NCI-H1436 (cell line): ENCODE results near the gene CYB561.
A peak's percentile ranks its signal among the peaks of the same experiment; 100 is the strongest.

Experiments used
- DNase-seq: peaks from one replicate; lab custom pipeline; 2025; lab: John Stamatoyannopoulos, UW

CYB561 gene

GRCh38 chr17:63407741-63408330, 38.3 kb downstream of the CYB561 start:
- DNase-seq = no peak

DNA sequence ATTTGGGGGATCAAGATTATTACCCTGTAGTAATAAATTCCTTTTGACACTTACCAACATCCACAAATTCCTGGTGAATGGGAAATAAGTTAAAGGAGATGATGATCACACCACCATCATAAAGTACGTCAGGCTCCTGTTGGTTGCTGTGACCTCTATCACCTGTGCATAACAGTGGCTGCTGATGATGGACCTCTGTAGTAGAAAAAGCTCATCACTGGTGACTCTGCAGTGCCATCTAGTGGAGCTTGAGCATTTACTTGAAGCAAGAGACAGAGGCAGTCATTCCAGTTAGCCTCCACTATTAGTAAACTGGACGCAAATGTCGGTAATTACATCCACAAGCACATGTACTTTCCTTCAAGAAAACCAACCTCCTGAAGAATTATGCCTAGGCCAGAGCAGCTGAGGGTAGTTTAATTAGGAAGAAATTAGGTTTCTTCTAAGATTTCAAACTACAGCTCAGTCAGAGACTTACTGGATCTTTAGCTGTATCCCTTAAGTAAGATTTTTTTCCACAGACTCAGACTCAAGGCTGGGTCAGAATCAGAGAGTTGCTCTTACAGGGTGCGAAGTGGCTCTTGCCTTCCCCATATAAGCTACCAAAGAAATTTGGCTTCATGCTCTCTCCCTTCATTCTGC, 39.3 kb downstream of the CYB561 start:
- peak; percentile 92 for DNase-seq

DNA sequence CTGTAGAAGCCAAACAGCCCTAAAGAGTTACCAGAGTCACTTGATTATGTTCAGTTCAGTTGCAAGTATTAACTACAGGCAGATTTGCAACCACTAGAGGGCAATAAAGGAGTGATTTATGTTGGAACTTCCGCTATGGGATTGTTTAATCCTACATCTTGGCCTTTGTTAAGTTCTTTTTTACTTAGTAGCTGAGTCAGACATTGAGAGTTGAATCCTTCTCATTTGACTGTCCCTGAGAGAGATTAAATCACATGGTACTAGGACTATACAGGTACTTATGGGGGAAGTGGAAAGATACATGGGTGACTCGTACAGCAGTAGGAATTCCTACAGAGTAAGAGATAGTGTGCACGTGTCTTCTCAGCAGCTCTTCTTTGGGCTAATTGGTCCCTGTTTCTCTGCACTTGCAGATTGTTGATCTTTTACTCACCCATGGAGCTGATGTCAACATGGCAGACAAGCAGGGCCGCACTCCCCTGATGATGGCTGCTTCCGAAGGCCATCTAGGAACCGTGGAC, 40.3 kb downstream of the CYB561 start:
- peak; percentile 49 for DNase-seq

DNA sequence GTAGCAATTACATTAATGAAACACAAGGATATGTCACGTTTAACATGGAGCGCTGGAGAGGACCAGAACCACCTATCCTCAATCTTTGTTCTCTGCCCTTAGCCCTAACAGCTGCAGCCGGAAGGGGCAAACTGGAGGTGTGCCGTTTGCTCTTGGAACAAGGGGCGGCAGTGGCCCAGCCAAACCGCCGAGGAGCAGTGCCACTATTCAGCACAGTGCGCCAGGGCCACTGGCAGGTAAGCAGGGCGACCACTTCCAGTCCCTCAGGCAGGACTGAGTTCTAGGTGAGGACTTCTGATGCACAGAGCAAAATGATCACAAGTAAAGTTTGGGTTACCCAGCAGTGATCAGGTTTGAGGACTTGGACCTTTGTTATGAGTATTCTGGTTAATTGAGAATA, 41.1 kb downstream of the CYB561 start:
- no peak for DNase-seq

DNA sequence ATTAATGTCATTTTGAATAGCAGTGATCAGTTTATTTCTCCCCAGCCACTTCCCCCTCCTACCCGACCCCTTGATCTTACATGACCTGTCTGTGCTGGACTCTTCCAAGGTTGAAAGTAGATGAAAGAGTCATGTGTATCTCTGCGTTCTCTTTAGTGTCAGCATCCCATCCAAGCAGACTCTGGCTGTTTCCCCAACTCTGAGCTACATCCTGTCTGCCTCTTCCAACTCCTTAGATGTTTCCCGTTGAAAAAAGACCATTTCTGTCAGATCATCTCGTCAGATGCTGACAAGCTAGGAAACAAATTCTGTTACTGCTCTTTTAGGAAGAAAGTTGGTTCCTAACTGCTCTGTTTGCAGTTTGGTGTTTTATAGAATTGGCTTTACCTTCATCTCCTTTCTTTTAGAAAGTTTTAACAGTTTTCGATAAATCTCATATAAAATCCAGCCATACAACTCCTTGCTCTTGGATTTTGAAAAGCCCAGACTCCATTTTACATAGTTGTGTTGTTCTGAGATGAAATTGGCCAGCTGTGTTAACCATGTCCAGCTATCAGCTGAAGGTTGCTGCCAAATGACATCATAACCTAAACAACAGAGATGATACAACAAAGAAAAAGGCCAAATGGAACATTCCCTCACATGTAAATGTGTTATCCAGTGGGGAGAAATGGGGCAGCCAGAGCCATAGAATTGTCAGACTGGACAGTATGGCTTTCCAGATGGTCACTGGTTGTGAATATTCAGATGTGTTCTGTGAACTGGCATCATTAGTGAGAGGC, 43.5 kb downstream of the CYB561 start:
- no peak for DNase-seq

DNA sequence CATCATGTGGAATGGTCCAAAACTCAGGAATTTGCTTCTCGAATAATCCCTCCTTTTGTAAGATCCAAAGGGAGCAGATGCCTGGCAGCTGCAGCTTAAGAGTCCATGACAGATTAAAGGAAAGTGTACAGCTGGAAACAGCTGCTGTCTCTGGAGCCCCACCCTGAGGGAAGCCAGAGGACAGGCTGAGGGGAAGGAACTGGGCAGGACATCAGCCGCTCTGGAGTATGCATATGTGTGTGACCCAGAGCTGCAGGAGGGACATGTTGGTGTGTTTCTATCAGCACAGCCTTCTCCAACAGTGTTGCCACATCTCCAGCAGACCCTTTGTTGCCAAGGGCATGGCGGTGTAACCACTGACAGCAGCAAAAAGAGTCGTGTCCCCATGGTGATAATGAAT, 46.2 kb downstream of the CYB561 start:
- DNase-seq = no peak

- DNase-seq = no peak
These were observed 46.8 kb downstream of the CYB561 start for GRCh38 chr17:63399316-63399715.

DNA sequence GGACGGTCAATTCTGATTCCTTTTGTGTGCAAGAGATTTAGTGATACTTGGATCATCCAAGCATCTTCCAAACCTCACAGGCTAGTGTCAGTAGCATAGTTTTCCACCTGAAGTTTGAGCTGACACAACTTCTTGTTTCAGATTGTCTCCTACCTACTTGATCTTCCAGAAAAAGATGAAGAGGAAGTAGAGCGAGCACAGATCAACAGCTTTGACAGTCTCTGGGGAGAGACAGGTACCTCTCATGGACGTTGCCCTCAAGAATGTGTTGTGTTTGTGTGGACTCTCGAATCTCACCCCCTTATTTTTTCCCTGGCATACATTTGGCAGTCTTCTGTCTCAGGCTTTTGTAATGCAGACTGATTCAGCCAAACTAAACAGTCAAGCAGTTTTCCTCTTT, 47.4 kb downstream of the CYB561 start:
- no peak for DNase-seq

- DNase-seq = no peak
These were observed 50.9 kb downstream of the CYB561 start for GRCh38 chr17:63395075-63395805.

GRCh38 chr17:63390090-63390489, 56.0 kb downstream of the CYB561 start:
- no peak for DNase-seq

DNA sequence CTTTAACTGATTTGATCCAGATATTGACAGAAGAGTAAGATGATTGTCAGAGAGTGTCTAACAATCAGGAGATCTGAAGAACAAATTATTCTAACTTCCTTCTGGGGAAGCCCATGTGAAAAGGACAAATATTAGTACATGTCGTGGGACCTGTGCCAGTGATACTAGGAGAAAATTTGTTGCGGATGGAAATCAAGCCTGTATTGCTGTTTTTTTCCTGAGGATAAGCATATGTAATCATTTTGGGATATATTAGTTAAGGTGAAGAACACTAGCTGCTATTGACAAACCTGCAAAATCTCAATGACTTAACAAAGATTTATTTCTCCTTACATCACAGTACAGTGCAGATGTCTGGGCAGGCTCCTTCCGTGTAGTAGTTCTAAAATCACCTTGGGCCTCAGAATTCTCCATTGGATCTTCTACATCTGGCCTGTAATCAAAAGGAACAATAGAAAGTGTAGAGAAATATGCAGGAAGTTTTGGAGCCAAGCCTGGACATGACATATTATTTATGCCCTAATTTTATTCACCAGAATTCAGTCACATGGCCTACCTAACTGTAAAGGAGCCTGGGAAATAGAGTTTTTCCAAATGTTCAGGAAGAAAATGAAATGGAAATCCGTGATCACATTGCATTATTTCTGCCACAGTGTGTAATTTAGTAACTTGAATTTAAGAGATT, 58.3 kb downstream of the CYB561 start:
- DNase-seq = no peak

DNA sequence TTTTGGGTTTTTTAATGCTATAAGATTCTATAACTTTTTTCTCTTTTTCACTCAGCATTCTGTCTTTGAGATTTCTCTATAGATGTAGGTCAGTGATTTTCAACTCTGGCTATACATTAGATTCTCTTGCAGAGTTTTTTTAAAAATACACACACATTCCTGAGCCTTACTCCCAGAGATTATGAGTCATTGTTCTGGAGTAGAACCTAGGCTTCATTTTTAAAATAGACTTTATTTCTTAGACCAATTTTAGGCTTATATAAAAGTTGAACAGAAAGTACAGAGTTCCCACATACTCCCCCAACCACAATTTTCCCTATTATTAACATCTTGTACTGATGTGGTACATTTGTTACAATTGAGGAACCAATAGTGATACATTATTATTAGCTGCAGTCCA, 63.3 kb downstream of the CYB561 start:
- no peak for DNase-seq
